Measurements from ENCODE around the gene G2E3.
"Not testable (repeated sequence)": the region's sequence is repeated elsewhere in the genome, so short reads cannot be mapped to it uniquely, and the experiment has no call there.

Gene G2E3, protein sequence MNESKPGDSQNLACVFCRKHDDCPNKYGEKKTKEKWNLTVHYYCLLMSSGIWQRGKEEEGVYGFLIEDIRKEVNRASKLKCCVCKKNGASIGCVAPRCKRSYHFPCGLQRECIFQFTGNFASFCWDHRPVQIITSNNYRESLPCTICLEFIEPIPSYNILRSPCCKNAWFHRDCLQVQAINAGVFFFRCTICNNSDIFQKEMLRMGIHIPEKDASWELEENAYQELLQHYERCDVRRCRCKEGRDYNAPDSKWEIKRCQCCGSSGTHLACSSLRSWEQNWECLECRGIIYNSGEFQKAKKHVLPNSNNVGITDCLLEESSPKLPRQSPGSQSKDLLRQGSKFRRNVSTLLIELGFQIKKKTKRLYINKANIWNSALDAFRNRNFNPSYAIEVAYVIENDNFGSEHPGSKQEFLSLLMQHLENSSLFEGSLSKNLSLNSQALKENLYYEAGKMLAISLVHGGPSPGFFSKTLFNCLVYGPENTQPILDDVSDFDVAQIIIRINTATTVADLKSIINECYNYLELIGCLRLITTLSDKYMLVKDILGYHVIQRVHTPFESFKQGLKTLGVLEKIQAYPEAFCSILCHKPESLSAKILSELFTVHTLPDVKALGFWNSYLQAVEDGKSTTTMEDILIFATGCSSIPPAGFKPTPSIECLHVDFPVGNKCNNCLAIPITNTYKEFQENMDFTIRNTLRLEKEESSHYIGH

DNA sequence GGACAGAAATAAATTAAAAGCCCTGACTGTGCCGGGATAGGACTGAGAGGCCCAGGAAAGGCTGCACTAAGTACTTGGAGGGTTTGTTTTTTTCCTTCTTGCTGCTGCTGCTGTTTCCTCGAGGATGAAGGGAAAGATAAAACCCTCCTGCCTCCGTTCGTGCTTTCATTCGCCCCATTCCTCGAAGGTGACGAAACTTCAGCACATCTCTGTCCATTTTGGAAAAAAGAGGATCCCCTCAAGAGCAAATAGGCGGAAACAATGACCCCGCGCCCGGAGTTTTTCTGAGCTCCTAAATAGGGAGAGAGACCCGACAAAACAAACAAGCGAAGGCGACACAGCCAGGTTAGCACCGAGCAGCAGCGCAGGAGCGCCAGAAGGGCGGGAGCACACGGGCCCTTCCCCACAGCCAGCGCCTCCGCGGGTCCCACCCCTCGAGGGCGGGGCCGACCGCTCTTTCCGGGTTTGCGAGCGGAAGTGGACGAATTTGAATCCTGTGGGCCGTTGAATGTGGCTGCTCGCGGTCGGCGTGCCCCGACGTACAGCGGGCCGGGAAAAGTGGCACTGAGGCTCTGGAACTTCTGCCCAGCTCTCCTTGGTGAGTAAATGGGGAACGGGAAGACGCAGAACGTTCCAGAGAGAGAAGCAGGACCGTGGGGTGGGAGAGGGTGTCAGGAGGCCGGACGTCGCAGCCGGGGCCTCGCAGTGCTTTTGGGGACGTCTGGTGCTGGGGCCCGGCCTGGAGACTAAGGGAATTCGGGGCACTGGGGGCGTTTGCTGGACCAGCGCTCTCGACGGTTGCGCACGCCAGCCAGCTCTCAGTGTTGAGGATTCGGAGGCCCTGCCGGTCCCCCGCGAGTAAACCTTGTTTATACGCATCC is at the start of gene G2E3:
Gene G2E3 (plus strand): TSS at position 484 of the 881 bp plus-strand sequence. CDS start 21,922 bp downstream, outside the sequence.
- DNase-seq (ENCODE audit: low read depth in 2 of 2), result peak; percentile 60 to 65

DNA sequence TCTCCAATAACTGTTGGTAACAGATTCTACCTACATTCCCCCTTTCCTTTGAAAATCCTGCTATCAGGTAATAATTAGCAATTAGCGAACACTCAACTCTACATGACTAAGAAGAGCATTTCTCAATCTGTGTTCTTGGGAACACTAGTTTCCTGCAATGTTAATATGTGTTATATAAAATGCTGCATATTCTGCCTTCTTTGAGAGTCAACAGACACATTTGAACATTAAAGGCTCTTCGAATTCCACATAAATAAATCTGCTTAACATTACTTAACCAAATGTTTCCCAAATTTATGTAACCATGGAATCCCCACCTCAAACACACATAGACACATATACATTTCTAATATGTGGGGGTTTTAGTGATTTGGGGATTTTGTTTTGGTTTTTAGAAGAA is 41.2 kb upstream of the G2E3 start:
- DNase-seq (ENCODE audit: low read depth in 2 of 2), result no peak

DNA sequence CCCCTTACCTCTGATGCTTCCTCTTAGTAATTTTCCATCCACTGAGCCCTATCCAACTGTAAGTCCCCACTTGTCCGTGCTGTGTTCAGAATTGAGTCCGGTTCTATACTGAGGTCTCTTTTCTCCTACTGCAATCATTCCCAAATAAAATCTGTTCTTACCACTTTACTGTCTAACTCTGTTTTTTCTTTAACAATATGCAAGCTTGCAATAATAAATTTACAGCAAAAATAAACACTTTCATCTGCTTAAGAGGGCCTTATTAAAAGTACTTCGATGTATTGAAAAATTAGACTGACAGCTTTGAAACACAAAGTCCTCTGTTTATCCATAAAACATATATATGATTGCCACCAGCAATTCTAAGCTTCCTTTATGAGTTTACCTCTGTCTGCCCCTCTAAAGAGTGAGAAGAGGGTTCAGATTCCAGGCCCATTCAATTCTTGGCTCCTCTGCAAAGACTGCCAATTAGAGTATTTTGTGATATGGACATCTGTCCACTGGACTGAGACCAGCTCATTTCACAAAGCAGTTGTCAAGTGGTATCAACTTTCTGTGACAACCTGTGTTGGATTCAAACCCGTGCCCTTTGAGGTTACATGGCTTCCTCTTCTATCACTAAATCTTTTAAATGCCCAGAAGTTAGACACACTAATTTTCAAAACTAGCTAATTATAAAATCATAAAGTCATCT is 39.9 kb upstream of the G2E3 start:
- DNase-seq (ENCODE audit: low read depth in 2 of 2), result no peak

DNA sequence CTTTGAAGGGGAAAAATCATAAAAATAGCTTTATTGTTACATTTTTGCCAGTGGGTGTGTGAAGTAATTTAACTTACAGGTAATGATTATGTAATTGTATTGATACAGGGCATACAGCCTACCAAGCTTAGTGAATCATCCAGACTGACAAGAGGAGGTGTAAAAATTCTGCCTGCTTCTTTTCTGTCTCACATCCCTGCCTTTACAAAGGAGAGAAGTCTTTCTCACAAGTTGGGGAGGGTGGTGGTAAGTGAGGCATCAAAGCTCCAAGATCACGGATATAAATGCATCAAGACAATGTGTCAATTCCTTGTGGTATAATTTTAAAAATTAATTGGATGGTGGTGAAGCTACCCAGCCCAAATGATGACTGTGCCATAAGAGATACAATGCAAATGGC is 39.0 kb upstream of the G2E3 start:
- no peak for DNase-seq (ENCODE audit: low read depth in 2 of 2)

DNA sequence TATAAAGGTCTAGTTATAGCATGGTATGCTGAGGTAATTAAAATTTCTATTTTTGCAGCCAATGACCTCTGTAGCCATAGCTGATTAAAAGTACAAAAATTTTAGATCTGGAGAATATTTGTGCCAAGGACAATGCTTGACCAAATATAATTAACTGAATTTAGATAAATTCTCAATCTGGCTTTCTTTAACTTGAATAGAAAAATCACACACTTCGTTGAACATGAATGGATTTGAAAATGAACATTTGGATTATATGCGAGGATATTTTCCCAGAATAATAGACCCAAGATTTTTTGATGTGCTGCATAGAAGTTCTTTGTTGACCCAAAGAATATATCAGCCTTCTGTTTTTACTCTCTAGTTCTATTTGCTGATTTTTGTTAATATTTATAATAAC is 38.4 kb upstream of the G2E3 start:
- DNase-seq (ENCODE audit: low read depth in 2 of 2), result no peak

DNA sequence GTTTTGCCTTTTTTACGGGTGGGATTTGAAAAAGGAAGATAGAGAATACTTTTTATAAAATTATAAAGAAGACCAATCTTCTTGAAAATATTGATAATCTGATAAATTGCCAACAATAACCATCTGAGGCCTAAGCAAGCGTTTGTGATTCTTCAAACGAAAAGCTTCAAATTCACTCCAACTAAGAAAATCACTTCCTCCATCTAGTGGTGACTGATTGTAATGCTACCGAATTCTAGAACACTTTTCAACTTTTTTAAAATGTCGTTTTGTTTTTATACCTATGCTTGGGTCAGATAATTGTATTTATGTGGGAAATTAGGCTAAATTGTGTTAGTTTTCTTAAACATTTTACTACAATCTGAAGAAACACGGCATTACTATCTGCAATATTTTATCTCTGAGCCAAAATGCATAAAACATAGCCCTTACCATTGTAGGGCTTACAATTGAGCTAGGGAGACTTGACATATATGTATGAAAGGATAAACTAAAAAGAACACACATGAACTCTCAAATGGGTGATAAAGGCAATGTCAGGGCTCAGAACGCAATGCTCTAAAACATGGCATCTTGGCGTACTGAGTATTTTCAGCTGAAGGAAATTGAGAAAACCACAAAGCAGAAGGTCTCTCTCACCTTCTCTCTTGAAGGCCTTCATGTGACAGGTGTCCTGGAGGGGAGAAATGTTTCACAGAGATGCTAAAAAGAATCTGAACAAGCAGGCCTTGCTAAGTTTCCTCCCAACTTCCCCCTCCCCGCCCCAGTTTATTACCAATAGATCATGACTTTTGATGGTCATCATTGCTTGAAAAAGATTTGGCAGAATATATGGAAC is 36.8 kb upstream of the G2E3 start:
- peak; percentile 8 to 14 for DNase-seq (ENCODE audit: low read depth in 2 of 2)

DNA sequence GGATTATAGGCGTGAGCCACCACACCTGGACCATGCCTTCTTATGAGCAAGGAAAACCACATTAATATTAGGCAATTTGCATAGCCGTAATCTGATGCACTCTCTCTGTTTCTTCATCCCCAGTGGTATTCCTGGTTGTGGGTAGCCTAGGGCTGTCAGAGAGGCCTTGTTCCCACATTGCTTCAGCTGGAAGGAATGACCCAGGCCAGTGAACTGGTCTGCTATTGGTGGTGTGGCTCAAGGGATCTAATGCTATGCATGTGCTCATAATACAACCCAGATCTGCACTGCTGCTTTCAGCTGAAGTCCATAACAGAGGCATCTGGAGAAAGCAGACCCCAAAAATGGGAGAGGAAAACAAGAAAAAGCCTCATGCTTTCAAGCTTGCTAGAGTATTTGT is 33.1 kb upstream of the G2E3 start:
- peak in 1 of 2 experiments; percentile 2 for DNase-seq (ENCODE audit: low read depth in 2 of 2)

DNA sequence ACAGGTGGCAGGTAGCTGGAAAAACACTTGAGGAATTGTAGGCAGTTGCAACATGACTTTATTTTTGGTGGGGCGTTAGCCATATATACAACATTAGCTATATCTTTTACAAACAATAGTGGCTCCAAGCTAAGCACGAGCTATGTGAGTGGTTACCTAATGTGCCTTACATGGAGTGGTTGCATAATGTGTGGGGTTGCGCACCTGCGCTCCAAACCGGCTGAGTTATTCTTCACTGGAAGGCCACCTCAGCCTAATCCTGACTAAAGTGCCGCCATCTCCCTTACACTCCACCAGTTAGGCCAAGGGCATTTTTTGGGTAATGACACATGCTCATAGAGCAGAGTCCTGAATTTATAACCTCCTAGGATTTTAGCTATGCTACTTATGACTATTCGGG is 31.8 kb upstream of the G2E3 start:
- DNase-seq (ENCODE audit: low read depth in 2 of 2), result no peak

DNA sequence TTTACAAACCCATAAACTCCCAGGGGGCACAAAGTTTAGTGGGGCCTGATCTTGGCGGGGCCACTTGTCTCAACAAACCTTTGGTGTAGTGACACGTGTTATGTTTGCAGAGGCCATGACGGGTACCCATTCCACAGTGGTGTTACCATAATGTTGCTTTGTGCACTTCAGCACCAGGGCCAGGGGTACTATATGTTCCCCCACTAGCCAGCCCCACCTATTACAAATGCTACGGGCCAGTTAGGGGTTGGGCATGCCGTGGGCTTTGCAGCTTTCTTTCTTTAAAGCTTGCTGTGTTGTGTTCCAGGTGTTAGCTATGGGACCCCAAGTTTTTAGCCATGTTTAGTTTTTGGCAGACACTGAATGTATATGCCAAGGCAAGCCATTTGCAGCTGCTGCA is 30.8 kb upstream of the G2E3 start:
- DNase-seq (ENCODE audit: low read depth in 2 of 2), result no peak

DNA sequence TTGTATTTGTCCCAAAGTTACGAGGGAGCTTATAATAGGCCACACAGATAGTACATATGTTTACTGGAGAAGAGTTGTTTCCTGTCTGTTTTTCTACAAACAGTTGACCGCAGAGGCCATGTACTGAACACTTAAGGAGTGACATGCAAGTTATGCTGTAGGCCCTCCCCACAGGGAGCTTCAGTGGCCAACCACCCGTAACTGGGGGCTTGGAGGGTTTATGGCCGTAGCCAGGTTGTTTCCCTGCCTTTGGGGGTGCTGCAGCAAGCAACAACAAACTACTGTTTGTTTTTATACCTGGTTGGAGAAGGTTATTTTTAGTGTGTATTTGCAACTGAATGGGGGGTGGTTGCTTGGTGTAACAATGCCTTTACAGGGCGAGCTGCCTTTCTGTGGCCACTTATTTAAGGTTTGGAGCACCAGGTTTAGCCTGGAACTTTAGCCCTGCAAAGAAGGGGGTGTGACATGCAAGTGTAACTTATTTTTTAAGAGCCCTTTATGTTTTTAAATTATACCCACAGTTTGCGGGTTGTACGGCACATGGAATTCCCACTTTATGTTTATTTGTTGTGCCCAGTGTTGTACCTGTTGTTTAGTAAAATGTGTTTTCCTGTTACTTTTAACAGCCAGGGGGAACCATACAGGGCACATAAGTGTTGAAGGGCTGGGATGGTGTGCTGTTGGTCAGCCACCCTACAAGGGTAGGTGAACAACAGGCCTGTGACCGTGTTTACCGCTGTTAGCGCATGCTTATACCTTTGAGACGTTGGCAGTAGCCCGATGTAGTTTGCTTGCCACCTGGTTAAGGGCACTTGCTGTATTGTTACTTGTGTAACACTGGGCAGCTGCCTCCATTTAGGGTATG is 29.9 kb upstream of the G2E3 start:
- no peak for DNase-seq (ENCODE audit: low read depth in 2 of 2)

DNA sequence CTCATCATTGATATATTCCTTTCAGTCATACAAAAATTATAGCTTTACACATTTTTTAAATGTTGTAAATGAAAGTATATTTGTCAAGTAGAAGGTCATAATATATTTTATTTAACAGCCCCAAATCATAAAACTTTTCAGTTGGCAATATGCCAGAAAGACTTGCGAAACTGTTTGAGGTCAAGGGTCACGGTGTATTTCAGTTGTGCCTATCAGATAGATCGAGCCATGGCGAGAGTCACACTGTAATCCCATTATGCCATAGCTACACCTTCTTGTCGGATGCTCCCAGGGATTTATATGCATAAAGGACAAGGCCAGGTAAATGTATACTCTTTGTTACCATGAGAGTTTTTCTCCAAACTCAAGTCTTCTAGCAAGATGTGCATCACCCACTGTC is 26.7 kb upstream of the G2E3 start:
- no peak for DNase-seq (ENCODE audit: low read depth in 2 of 2)

DNA sequence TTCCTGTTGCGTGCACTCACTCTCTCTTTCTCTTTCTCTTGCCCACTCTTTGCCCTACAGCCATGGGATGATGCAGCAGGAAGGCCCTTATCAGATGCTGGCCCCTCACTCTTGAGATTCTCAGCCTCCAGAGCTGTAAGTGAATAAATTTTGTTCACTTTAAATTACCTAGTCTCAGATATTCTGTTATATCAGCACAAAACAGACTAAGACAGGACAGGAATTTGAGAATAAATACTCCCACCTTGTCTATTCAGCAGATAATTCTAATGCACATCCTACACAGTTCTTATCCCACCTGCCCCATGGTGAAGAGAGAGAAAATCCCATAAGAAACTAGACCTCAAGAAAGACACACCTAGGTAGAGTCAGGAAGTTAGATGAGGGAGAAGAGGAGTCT is 25.8 kb upstream of the G2E3 start:
- DNase-seq (ENCODE audit: low read depth in 2 of 2), result no peak

DNA sequence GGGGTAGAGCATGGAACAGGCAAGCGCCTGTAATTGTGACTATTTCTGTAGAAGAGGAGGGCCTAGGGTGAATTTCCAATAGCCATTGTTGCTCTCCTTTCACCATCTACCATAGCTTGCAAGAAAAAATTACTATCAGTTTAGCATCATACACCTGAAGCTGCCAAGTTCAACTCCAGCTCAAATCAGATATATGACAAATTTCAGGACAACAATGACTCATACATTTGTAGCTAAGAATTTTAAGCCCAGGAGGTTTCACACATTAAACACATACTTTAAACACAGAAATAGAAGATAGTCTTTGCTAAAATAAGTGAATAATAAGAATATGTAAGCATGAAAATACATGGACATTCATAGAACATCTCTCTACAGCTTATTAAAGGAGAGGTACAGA is 17.6 kb upstream of the G2E3 start:
- DNase-seq (ENCODE audit: low read depth in 2 of 2), result no peak

DNA sequence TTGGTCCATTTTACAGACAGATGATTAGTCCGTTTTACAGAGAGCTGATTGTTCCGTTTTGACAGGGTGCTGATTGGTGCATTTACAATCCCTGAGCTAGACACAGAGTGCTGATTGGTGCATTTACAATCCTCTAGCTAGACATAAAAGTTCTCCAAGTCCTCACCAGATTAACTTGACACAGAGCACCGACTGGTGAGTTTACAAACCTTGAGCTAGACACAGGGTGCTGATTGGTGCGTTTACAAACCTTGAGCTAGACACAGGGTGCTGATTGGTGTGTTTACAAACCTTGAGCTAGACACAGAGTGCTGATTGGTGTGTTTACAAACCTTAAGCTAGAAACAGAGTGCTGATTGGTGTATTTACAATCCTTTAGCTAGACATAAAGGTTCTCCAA is 12.2 kb upstream of the G2E3 start:
- DNase-seq (ENCODE audit: low read depth in 2 of 2), result not testable (repeated sequence)

DNA sequence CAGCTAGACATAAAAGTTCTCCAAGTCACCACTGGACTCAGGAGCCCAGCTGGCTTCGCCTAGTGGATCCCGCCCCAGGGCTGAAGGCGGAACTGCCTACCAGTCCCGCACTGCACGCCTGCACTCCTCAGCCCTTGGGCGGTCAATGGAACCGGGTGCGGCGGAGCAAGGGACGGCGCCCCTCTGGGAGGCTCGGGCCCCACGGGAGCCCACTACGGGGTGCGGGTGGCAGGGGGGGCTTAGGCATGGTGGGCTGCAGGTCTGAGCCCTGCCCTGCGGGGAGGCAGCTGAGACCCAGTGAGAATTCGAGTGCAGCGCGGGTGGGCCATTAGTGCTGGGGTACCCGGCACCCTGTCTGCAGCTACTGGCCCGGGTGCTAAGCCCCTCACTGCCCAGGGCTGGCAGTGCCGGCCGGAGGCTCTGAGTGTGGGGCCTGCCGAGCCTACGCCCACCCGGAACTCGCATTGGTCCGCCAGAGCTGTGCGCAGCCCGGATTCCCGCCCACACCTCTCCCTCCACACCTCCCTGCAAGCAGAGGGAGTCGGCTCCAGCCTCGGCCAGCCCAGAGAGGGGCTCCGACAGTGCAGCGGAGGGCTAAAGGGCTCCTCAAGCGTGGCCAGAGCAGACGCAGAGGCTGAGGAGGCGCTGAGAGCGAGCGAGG is 11.4 kb upstream of the G2E3 start:
- no peak for DNase-seq (ENCODE audit: low read depth in 2 of 2)

DNA sequence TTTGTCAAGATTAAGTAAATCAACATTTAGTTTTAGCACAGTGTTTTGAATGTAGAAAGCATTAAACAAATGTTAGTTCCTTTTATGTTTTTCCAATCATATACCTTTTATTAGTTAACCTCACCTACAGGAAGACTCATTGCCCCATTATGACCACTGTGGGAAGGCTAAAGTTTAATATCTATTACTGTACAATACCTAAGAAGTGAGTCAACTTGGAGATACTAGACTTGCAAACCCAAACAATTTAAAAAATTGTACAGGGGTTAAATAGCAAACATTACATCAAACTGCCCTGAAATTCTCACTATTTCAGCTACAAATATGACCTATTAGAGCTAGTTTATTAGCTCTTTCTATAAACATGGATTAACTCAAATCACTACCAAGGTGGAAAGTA is 8.6 kb upstream of the G2E3 start:
- DNase-seq (ENCODE audit: low read depth in 2 of 2), result no peak

DNA sequence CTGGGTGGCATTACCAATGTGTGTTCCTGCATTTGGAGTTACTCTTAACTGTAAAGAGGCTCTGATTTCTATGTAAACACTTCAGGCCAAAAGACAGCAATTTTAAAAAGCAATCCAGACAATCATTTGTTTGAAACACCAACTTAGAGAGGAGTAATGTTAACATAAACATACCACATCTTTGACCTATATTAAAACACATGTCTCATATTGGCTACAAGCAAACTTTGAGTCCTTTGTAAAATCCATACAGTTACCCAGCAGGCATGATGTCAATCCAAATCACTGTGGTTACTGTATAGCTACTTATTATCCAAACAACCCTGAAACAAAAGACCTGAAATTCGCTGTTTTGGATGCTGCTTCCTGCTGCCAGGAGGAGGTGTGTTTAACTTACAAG is 7.5 kb upstream of the G2E3 start:
- DNase-seq (ENCODE audit: low read depth in 2 of 2), result no peak

DNA sequence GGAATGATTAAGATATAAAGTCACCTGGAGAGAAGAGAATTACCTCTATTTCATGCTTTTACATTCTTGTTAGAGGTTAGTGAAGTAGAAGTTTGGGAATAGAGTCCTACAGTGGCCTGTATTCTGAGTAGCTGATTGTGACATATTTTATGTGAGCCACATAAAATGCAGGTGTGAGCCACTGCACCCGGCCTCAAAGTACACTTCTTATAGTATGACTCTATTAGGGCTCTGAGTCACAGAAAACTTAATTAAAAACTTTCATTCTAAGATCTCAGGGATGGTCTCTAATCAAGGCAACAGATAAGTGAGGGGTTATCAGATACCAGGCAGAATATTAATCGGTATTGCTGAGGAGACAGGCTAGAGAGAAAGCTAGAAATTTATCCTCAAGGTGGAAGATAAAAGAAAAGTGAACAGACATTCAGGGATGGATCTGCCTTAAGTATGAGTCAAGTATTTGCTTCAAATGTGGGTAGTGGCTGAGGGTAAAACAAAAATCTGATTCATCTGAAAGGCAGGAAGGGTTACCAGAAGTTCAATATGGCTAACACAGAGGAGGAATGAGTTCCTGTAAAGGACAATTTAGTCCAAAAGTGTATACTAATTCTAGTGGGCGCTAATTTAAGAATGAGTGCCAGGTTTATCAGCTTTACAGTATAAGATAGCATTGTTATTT is 5.5 kb upstream of the G2E3 start:
- DNase-seq (ENCODE audit: low read depth in 2 of 2), result no peak

DNA sequence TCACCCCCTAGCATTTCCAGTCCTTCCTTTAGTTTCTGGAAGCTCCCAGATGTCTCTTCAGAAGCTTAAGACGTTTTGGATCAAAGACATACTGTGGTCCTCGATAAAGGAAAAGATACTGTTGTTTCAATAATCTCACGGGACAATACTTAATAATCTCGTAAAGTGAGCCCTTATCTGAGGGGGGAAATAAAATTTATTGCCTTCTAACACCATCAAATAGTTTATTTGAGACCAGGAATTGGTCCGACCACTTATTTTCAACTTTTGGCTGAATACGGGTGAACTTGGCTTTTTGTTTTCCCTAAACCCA is 640 bp upstream of the G2E3 start:
- DNase-seq (ENCODE audit: low read depth in 2 of 2), result no peak
